H9 (cell line): ENCODE results near the gene ORM2. TPM values are rescaled to one million over a fixed set of nuclear protein-coding genes. Genes with fewer than 3 reads are reported as not detected.

Experiments
- DNase-seq: peaks from one replicate; pipeline ENCODE4 v3.0.0-alpha.2; 2017
- H2AFZ ChIP-seq: one replicate; pipeline ENCODE4 v1.6.1; 2013; ENCODE audit warnings: mild to moderate bottlenecking, low read length, control low read depth, moderate library complexity
- H2AK5ac ChIP-seq: 2 replicates; pipeline ENCODE4 v1.6.1; 2013; ENCODE audit warnings: low read length, control low read depth, mixed read lengths; ENCODE audit not compliant: insufficient read length
- H2BK120ac ChIP-seq: one replicate; pipeline ENCODE4 v1.6.1; 2013; ENCODE audit warnings: low read depth, mild to moderate bottlenecking, low read length, control low read depth, inconsistent platforms; ENCODE audit not compliant: poor library complexity, severe bottlenecking
- H2BK12ac ChIP-seq: 2 replicates; pipeline ENCODE4 v1.6.1; 2013; ENCODE audit warnings: low read length, control low read depth, mixed read lengths, low read depth; ENCODE audit not compliant: insufficient read length
- H2BK15ac ChIP-seq: 2 replicates; pipeline ENCODE4 v1.6.1; 2013; ENCODE audit warnings: low read depth, low read length, control low read depth
- H2BK20ac ChIP-seq: one replicate; pipeline ENCODE4 v1.6.1; 2013; ENCODE audit warnings: low read depth, mild to moderate bottlenecking, low read length, control low read depth, inconsistent platforms; ENCODE audit not compliant: poor library complexity, severe bottlenecking
- H2BK5ac ChIP-seq: 2 replicates; pipeline ENCODE4 v1.6.1; 2013; ENCODE audit warnings: low read length, control low read depth, mixed read lengths; ENCODE audit not compliant: insufficient read length
- H3K14ac ChIP-seq: 2 replicates; pipeline ENCODE4 v1.6.1; 2013; ENCODE audit warnings: low read length, control low read depth; ENCODE audit not compliant: insufficient read depth
- H3K18ac ChIP-seq: 2 replicates; pipeline ENCODE4 v1.6.1; 2013; ENCODE audit warnings: low read depth, mild to moderate bottlenecking, mixed read lengths, low read length, control low read depth; ENCODE audit not compliant: insufficient read length
- H3K23ac ChIP-seq: 2 replicates; pipeline ENCODE4 v1.6.1; 2013; ENCODE audit warnings: low read length, control low read depth, mixed read lengths, low read depth; ENCODE audit not compliant: insufficient read length
- H3K23me2 ChIP-seq: 2 replicates; pipeline ENCODE4 v1.6.1; 2013; ENCODE audit warnings: low read depth, mild to moderate bottlenecking, mixed read lengths, low read length, control low read depth; ENCODE audit not compliant: insufficient read length, poor library complexity, severe bottlenecking
- H3K27ac ChIP-seq: 2 replicates; pipeline ENCODE4 v1.5.1; 2013; ENCODE audit warnings: low read length, control low read depth, mixed read lengths, low read depth; ENCODE audit not compliant: insufficient read length
- H3K27me3 ChIP-seq: 2 replicates; pipeline ENCODE4 v1.6.1; 2013; ENCODE audit warnings: low read length, control low read depth, inconsistent platforms; ENCODE audit not compliant: insufficient read depth
- H3K4ac ChIP-seq: 2 replicates; pipeline ENCODE4 v1.6.1; 2013; ENCODE audit warnings: low read depth, mild to moderate bottlenecking, control low read depth, inconsistent platforms, low read length, moderate library complexity
- H3K4me1 ChIP-seq: 2 replicates; pipeline ENCODE4 v1.6.1; 2013; ENCODE audit warnings: low read length, control low read depth, inconsistent platforms; ENCODE audit not compliant: insufficient read depth
- H3K4me2 ChIP-seq: 2 replicates; pipeline ENCODE4 v1.6.1; 2013; ENCODE audit warnings: low read length, control low read depth, mixed read lengths; ENCODE audit not compliant: insufficient read length, insufficient read depth
- H3K56ac ChIP-seq: 2 replicates; pipeline ENCODE4 v1.6.1; 2013; ENCODE audit warnings: low read depth, mild to moderate bottlenecking, mixed read lengths, low read length, control low read depth; ENCODE audit not compliant: insufficient read length
- H3K79me1 ChIP-seq: 2 replicates; pipeline ENCODE4 v1.6.1; 2013; ENCODE audit warnings: low read depth, mild to moderate bottlenecking, moderate library complexity, low read length, control low read depth, inconsistent platforms; ENCODE audit not compliant: insufficient read depth, poor library complexity, severe bottlenecking
- H3K79me2 ChIP-seq: 2 replicates; pipeline ENCODE4 v1.6.1; 2013; ENCODE audit warnings: low read length, control low read depth, inconsistent platforms; ENCODE audit not compliant: insufficient read depth
- H3K9ac ChIP-seq: 2 replicates; pipeline ENCODE4 v1.6.1; 2013; ENCODE audit warnings: low read length, control low read depth, mixed read lengths; ENCODE audit not compliant: insufficient read length; ENCODE audit errors: extremely low read depth
- H3K9me3 ChIP-seq: one replicate; pipeline ENCODE4 v1.6.1; 2013; ENCODE audit warnings: low read depth, low read length, inconsistent platforms; ENCODE audit not compliant: control insufficient read depth
- H3T11ph ChIP-seq: one replicate; pipeline ENCODE4 v1.6.1; 2013; ENCODE audit warnings: mild to moderate bottlenecking, low read length, control low read depth, inconsistent platforms
- H4K20me1 ChIP-seq: one replicate; pipeline ENCODE4 v1.6.1; 2013; ENCODE audit not compliant: control insufficient read depth, insufficient read length, insufficient read depth
- H4K5ac ChIP-seq: 2 replicates; pipeline ENCODE4 v1.6.1; 2013; ENCODE audit warnings: low read depth, mild to moderate bottlenecking, mixed read lengths, low read length, control low read depth; ENCODE audit not compliant: insufficient read length
- H4K8ac ChIP-seq: replicated peaks from 2 replicates; pipeline ENCODE4 v1.6.1; 2013; ENCODE audit warnings: low read length, control low read depth, mixed read lengths, low read depth; ENCODE audit not compliant: insufficient read length
- H4K91ac ChIP-seq: 2 replicates; pipeline ENCODE4 v1.6.1; 2013; ENCODE audit warnings: low read depth, mild to moderate bottlenecking, moderate library complexity, mixed read lengths, low read length, control low read depth; ENCODE audit not compliant: insufficient read length
- H3K27ac Mint-ChIP-seq, 3 experiments: 2 replicates in 2 of 3; 3 replicates in 1 of 3; pipeline ENCODE4 v1.8.0; 2020 to 2021; ENCODE audit warnings: mixed read lengths in 3 of 3, mild to moderate bottlenecking in 1 of 3, moderate library complexity in 1 of 3
- H3K27me3 Mint-ChIP-seq: 2 replicates; pipeline ENCODE4 v1.8.0; 2021; ENCODE audit warnings: low read depth, mild to moderate bottlenecking, moderate library complexity, mixed read lengths
- H3K36me3 Mint-ChIP-seq, 3 experiments: 2 replicates in 2 of 3; 3 replicates in 1 of 3; pipeline ENCODE4 v1.8.0; 2020 to 2021; ENCODE audit warnings: low read depth in 3 of 3, mixed read lengths in 3 of 3; ENCODE audit not compliant: insufficient read depth in 1 of 3
- H3K4me1 Mint-ChIP-seq, 2 experiments: 2 replicates each; pipeline ENCODE4 v1.8.0; 2020; ENCODE audit warnings: mixed read lengths in 2 of 2
- H3K4me3 Mint-ChIP-seq, 2 experiments: 2 replicates in 1 of 2; 3 replicates in 1 of 2; pipeline ENCODE4 v1.8.0; 2020 to 2021; ENCODE audit warnings: mild to moderate bottlenecking in 2 of 2, mixed read lengths in 2 of 2, moderate library complexity in 1 of 2
- H3K9me3 Mint-ChIP-seq, 2 experiments: 2 replicates in 1 of 2; 3 replicates in 1 of 2; pipeline ENCODE4 v1.8.0; 2020; ENCODE audit warnings: mild to moderate bottlenecking in 2 of 2, mixed read lengths in 2 of 2, moderate library complexity in 1 of 2
- CTCF ChIP-seq: fragments of 200-600 bp; sonication (generic); conservative IDR thresholded peaks from 3 replicates; pipeline ENCODE4 v1.8.0; 2021; ENCODE audit warnings: antibody characterized with exemption, mild to moderate bottlenecking
- WGBS: extraction: QIAGEN DNeasy Blood & Tissue Kit; methylation state at CpG from one replicate; pipeline ENCODE4 v1.1.7; 2013; ENCODE audit warnings: missing lambda C conversion rate, low lambda C conversion rate, mixed read lengths; ENCODE audit not compliant: insufficient read length; ENCODE audit errors: extremely low coverage; 5-methylcytosine and 5-hydroxymethylcytosine counted together
- total RNA-seq: library from RNA; stranded (reverse); gene quantifications from 2 replicates; pipeline ENCODE4 v1.2.1, GENCODE V29; 2021

ORM2 gene
- total RNA-seq, 1 experiment from 2014 or later: 1.2 TPM

GRCh38 chr9:114349713-114350480, 20.2 kb downstream of the ORM2 start:
- Histone ChIP-seq H3K4me1 (peaks cover 4% of the 10 kb centered on the region), H2BK120ac (no peak overlapping the region), H3K56ac (no peak overlapping the region), H4K5ac (no peak overlapping the region), H3K9ac (no peak overlapping the region), H2AFZ (no peak overlapping the region), H3K9me3 (no peaks in the 10 kb centered on the region), H2BK12ac (no peak overlapping the region), H2BK5ac (no peak overlapping the region), H2BK20ac (no peak overlapping the region), H3K14ac (no peak overlapping the region), H3K79me2 (no peaks in the 10 kb centered on the region), H3K4me2 (no peak overlapping the region), H3K27me3 (no peaks in the 10 kb centered on the region), H3K79me1 (no peaks in the 10 kb centered on the region), H4K8ac (no peak overlapping the region), H3T11ph (no peak overlapping the region), H3K23me2 (no peaks in the 10 kb centered on the region), H4K20me1 (no peaks in the 10 kb centered on the region), H2BK15ac (no peak overlapping the region), H3K23ac (no peak overlapping the region), H4K91ac (no peak overlapping the region), H3K4ac (no peak overlapping the region), H3K27ac (no peak overlapping the region), H3K18ac (no peak overlapping the region), H2AK5ac (no peak overlapping the region)
- peaks cover 35 to 64% (median 52%) of the 10 kb centered on the region in 3 experiments; a peak in 6 of 7 replicates for H3K36me3 Mint-ChIP-seq
- WGBS: no CpG with 5 or more reads among the region's 10 CpGs
- no peak for TF ChIP-seq CTCF
- H3K4me3 Mint-ChIP-seq: no peak overlapping the region
- DNase-seq: no peak
- peaks cover 14 to 20% of the 10 kb centered on the region in 2 experiments for H3K4me1 Mint-ChIP-seq
- peak overlapping the region; percentile 29 to 98 (median 86); a peak in 6 of 7 replicates for H3K27ac Mint-ChIP-seq
- H3K9me3 Mint-ChIP-seq: no peaks in the 10 kb centered on the region
- no peaks in the 10 kb centered on the region; the same call in 1 of the 2 replicates for H3K27me3 Mint-ChIP-seq
